Neuronal stem cell (in vitro differentiated cells): Measurements from ENCODE around the gene SLC2A4.

ENCODE experiments used
- DNase-seq: peaks from one replicate; pipeline ENCODE4 v3.0.0-alpha.2; 2013; ENCODE audit warnings: low spot score
- H2AFZ ChIP-seq: one replicate; pipeline ENCODE4 v1.6.1; 2013; ENCODE audit warnings: mild to moderate bottlenecking, low read length, inconsistent platforms
- H2AK5ac ChIP-seq: 2 replicates; pipeline ENCODE4 v1.6.1; 2013; ENCODE audit warnings: low read depth, mild to moderate bottlenecking, inconsistent platforms, low read length, moderate library complexity, mixed read lengths
- H2BK120ac ChIP-seq: 2 replicates; pipeline ENCODE4 v1.6.1; 2013; ENCODE audit warnings: low read depth, mild to moderate bottlenecking, inconsistent platforms, low read length, moderate library complexity, mixed read lengths
- H2BK12ac ChIP-seq: one replicate; pipeline ENCODE4 v1.6.1; 2013; ENCODE audit warnings: low read length, inconsistent platforms
- H2BK15ac ChIP-seq: 2 replicates; pipeline ENCODE4 v1.6.1; 2013; ENCODE audit warnings: mild to moderate bottlenecking, low read length, inconsistent platforms, mixed read lengths
- H2BK5ac ChIP-seq: one replicate; pipeline ENCODE4 v1.6.1; 2013; ENCODE audit warnings: inconsistent platforms, mild to moderate bottlenecking, low read length, moderate library complexity
- H3K14ac ChIP-seq: one replicate; pipeline ENCODE4 v1.6.1; 2013; ENCODE audit warnings: low read length, inconsistent platforms
- H3K18ac ChIP-seq: 2 replicates; pipeline ENCODE4 v1.6.1; 2013; ENCODE audit warnings: low read length, inconsistent platforms
- H3K23ac ChIP-seq: 2 replicates; pipeline ENCODE4 v1.6.1; 2013; ENCODE audit warnings: low read depth, mild to moderate bottlenecking, mixed read lengths, low read length, inconsistent platforms; ENCODE audit not compliant: poor library complexity
- H3K27ac ChIP-seq: replicated peaks from 3 replicates; pipeline ENCODE4 v1.5.1; 2013; ENCODE audit warnings: low read length, inconsistent platforms
- H3K27me3 ChIP-seq, 3 experiments: 2 replicates each; pipeline ENCODE4 v1.6.1; 2013; ENCODE audit warnings: low read length in 3 of 3, mild to moderate bottlenecking in 2 of 3, inconsistent platforms in 1 of 3, low read depth in 1 of 3, mixed read lengths in 1 of 3, moderate library complexity in 1 of 3; ENCODE audit not compliant: control insufficient read depth in 3 of 3, insufficient read depth in 3 of 3
- H3K36me3 ChIP-seq, 2 donors: replicated peaks in 1 of 2; 2 replicates each; pipeline ENCODE4 v1.6.1; 2013; ENCODE audit warnings: low read length in 2 of 2; ENCODE audit not compliant: control insufficient read depth in 2 of 2, insufficient read depth in 2 of 2
- H3K4ac ChIP-seq: 2 replicates; pipeline ENCODE4 v1.6.1; 2013; ENCODE audit warnings: inconsistent platforms, mild to moderate bottlenecking, low read length, moderate library complexity
- H3K4me1 ChIP-seq, 2 donors: 1 replicate in 1 of 2; 2 replicates in 1 of 2; pipeline ENCODE4 v1.6.1; 2013; ENCODE audit warnings: low read length in 2 of 2, low read depth in 1 of 2; ENCODE audit not compliant: control insufficient read depth in 2 of 2, insufficient read depth in 1 of 2
- H3K4me2 ChIP-seq: one replicate; pipeline ENCODE4 v1.6.1; 2013; ENCODE audit warnings: mild to moderate bottlenecking, low read length, inconsistent platforms; ENCODE audit not compliant: insufficient read depth, poor library complexity, severe bottlenecking
- H3K4me3 ChIP-seq, 2 donors: 2 replicates each; pipeline ENCODE4 v1.5.1; 2013; ENCODE audit warnings: low read length in 2 of 2, mild to moderate bottlenecking in 2 of 2, inconsistent platforms in 1 of 2, moderate library complexity in 1 of 2
- H3K79me1 ChIP-seq: one replicate; pipeline ENCODE4 v1.6.1; 2013; ENCODE audit warnings: low read depth, mild to moderate bottlenecking, inconsistent platforms, low read length, moderate library complexity
- H3K9ac ChIP-seq: one replicate; pipeline ENCODE4 v1.6.1; 2013; ENCODE audit warnings: mild to moderate bottlenecking, low read depth, low read length, inconsistent platforms; ENCODE audit not compliant: poor library complexity
- H3K9me3 ChIP-seq, 2 donors: replicated peaks in 1 of 2; 2 replicates each; pipeline versions ENCODE3 to v1.6.1; 2013; ENCODE audit warnings: low read length in 2 of 2, mild to moderate bottlenecking in 2 of 2, inconsistent platforms in 1 of 2, low read depth in 1 of 2, mixed read lengths in 1 of 2, moderate library complexity in 1 of 2; ENCODE audit not compliant: control insufficient read depth in 2 of 2, insufficient read depth in 1 of 2
- H4K8ac ChIP-seq: one replicate; pipeline ENCODE4 v1.6.1; 2013; ENCODE audit warnings: low read depth, mild to moderate bottlenecking, inconsistent platforms, low read length, moderate library complexity
- H4K91ac ChIP-seq: one replicate; pipeline ENCODE4 v1.6.1; 2013; ENCODE audit warnings: low read length, low read depth, mild to moderate bottlenecking, inconsistent platforms; ENCODE audit not compliant: poor library complexity
- WGBS, 2 donors: extraction: QIAGEN DNeasy Blood & Tissue Kit; methylation state at CpG; one replicate each; pipeline ENCODE4 v1.1.7; 2013; ENCODE audit warnings: missing lambda C conversion rate in 2 of 2, mixed read lengths in 1 of 2; ENCODE audit not compliant: insufficient read length in 2 of 2, insufficient replicate concordance in 1 of 2; ENCODE audit errors: extremely low coverage in 2 of 2; 5-methylcytosine and 5-hydroxymethylcytosine counted together

The SLC2A4 gene

GRCh38 chr17:7259555-7259889 lies 22.0 kb upstream of the SLC2A4 start:
- H4K91ac ChIP-seq: no peak overlapping the region
- peaks cover 20 to 44% (median 43%) of the 10 kb centered on the region in 3 experiments for H3K27me3 ChIP-seq

GRCh38 chr17:7260151-7260550 lies 21.4 kb upstream of the SLC2A4 start:
- H2AFZ ChIP-seq: no peak overlapping the region
- H4K8ac ChIP-seq: no peak overlapping the region
- H3K36me3 ChIP-seq: peaks cover 20 to 55% of the 10 kb centered on the region in 2 donors
- H3K14ac ChIP-seq: no peak overlapping the region
- H3K4me2 ChIP-seq: no peak overlapping the region
- peak overlapping the region; percentile 88 for H2AK5ac ChIP-seq
- no peak overlapping the region for H4K91ac ChIP-seq
- H3K4me3 ChIP-seq: no peak overlapping the region
- no peak overlapping the region for H2BK15ac ChIP-seq
- no peak overlapping the region for H2BK120ac ChIP-seq
- peaks cover 20 to 45% (median 44%) of the 10 kb centered on the region in 3 experiments for H3K27me3 ChIP-seq
- no peaks in the 10 kb centered on the region for H3K9me3 ChIP-seq
- WGBS, 2 donors: no CpG with 5 or more reads among the region's 4 CpGs
- peaks cover 5% of the 10 kb centered on the region for H3K79me1 ChIP-seq
- no peak overlapping the region for H3K4ac ChIP-seq
- no peak overlapping the region for H2BK5ac ChIP-seq
- no peak overlapping the region for H2BK12ac ChIP-seq
- H3K18ac ChIP-seq: no peak overlapping the region
- H3K23ac ChIP-seq: no peak overlapping the region
- no peak for DNase-seq
- H3K4me1 ChIP-seq: peaks cover 7 to 11% of the 10 kb centered on the region in 2 donors
- no peak overlapping the region for H3K27ac ChIP-seq
- no peak overlapping the region for H3K9ac ChIP-seq

More at GRCh38 chr17:7259555-7259889, 22.0 kb upstream of the SLC2A4 start:
- Histone ChIP-seq H2BK15ac (no peak overlapping the region), H2BK12ac (no peak overlapping the region), H3K9me3 (no peaks in the 10 kb centered on the region), H3K18ac (no peak overlapping the region), H3K4me3 (no peak overlapping the region), H2AK5ac (no peak overlapping the region), H2AFZ (no peak overlapping the region), H3K9ac (no peak overlapping the region), H2BK120ac (no peak overlapping the region), H3K4me2 (no peak overlapping the region), H3K14ac (no peak overlapping the region), H2BK5ac (no peak overlapping the region), H3K79me1 (peaks cover 5% of the 10 kb centered on the region), H3K27ac (no peak overlapping the region), H3K4me1 (peaks cover 7 to 11% of the 10 kb centered on the region in 2 donors), H3K36me3 (peaks cover 23 to 61% of the 10 kb centered on the region in 2 donors), H3K4ac (no peak overlapping the region), H4K8ac (no peak overlapping the region), H3K23ac (no peak overlapping the region)
- DNase-seq: no peak
- no CpG with 5 or more reads among the region's 6 CpGs for WGBS, 2 donors

GRCh38 chr17:7260651-7261378 lies 20.7 kb upstream of the SLC2A4 start:
- Histone ChIP-seq H3K23ac (peak overlapping the region; percentile 91), H3K27me3 (peaks cover 20 to 45% (median 44%) of the 10 kb centered on the region in 3 experiments)

GRCh38 chr17:7261379-7262191 lies 19.9 kb upstream of the SLC2A4 start:
- H2BK5ac ChIP-seq: no peak overlapping the region
- H3K4ac ChIP-seq: peak overlapping the region; percentile 53
- peak overlapping the region; percentile 97 for H3K23ac ChIP-seq
- peak overlapping the region; percentile 88 for H2AK5ac ChIP-seq
- WGBS, 2 donors: no CpG with 5 or more reads among the region's 71 CpGs
- H3K4me1 ChIP-seq: peaks cover 7 to 11% of the 10 kb centered on the region in 2 donors
- peak overlapping the region in 1 of 2 donors; percentile 73 for H3K4me3 ChIP-seq
- H3K36me3 ChIP-seq: peaks cover 16 to 41% of the 10 kb centered on the region in 2 donors
- no peak overlapping the region for H2BK120ac ChIP-seq
- H4K8ac ChIP-seq: no peak overlapping the region
- peak overlapping the region; percentile 60 for H3K9ac ChIP-seq
- H3K18ac ChIP-seq: peak overlapping the region; percentile 92
- peaks cover 20 to 45% (median 44%) of the 10 kb centered on the region in 3 experiments for H3K27me3 ChIP-seq
- H2BK12ac ChIP-seq: peak overlapping the region; percentile 30
- H3K27ac ChIP-seq: no peak overlapping the region
- H2AFZ ChIP-seq: peak overlapping the region; percentile 55
- H3K4me2 ChIP-seq: peak overlapping the region; percentile 89
- H2BK15ac ChIP-seq: peak overlapping the region; percentile 94
- peaks cover 3% of the 10 kb centered on the region for H3K79me1 ChIP-seq
- no peak for DNase-seq
- H3K9me3 ChIP-seq: no peaks in the 10 kb centered on the region
- H3K14ac ChIP-seq: peak overlapping the region; percentile 89
- H4K91ac ChIP-seq: no peak overlapping the region

More at GRCh38 chr17:7260651-7261378, 20.7 kb upstream of the SLC2A4 start:
- H3K18ac ChIP-seq: peak overlapping the region; percentile 92
- H2BK15ac ChIP-seq: peak overlapping the region; percentile 94
- H3K9ac ChIP-seq: peak overlapping the region; percentile 60
- H3K14ac ChIP-seq: peak overlapping the region; percentile 84
- H3K4me3 ChIP-seq: peak overlapping the region in 1 of 2 donors; percentile 73
- H2BK12ac ChIP-seq: no peak overlapping the region
- H4K8ac ChIP-seq: no peak overlapping the region
- H2AFZ ChIP-seq: peak overlapping the region; percentile 55
- peaks cover 5% of the 10 kb centered on the region for H3K79me1 ChIP-seq
- H3K4ac ChIP-seq: peak overlapping the region; percentile 53
- H3K4me1 ChIP-seq: peaks cover 7 to 11% of the 10 kb centered on the region in 2 donors
- H4K91ac ChIP-seq: peak overlapping the region; percentile 96
- no peaks in the 10 kb centered on the region for H3K9me3 ChIP-seq
- no peak overlapping the region for H3K27ac ChIP-seq
- H2BK5ac ChIP-seq: no peak overlapping the region
- DNase-seq: no peak
- peak overlapping the region; percentile 89 for H3K4me2 ChIP-seq
- H3K36me3 ChIP-seq: peaks cover 20 to 49% of the 10 kb centered on the region in 2 donors
- H2AK5ac ChIP-seq: peak overlapping the region; percentile 88
- no peak overlapping the region for H2BK120ac ChIP-seq
- WGBS, 2 donors: no CpG with 5 or more reads among the region's 54 CpGs
